Measurements from ENCODE around the gene HSD17B1.
"Not testable (repeated sequence)": the region's sequence is repeated elsewhere in the genome, so short reads cannot be mapped to it uniquely, and the experiment has no call there.

Gene HSD17B1

GRCh38 chr17:42536372-42537155 is 16.2 kb upstream of the HSD17B1 start:
- ChIA-PET POLR2A (interaction anchor here (0.7 to 1.4 kb wide), 11 partner anchors 9 to 825 kb away, joined by 3 to 5 read pairs (median 3); partner anchors contain the start of genes MLX, STAT3 and VPS25), CTCF (interaction anchor here (1.0 to 2.5 kb wide), 5 partner anchors 9 to 47 kb away, joined by 3 to 12 read pairs (median 3); no protein-coding TSS in a partner anchor)
- DNase-seq (ENCODE audit: extremely low spot score) = peak; percentile 93
- TF ChIP-seq CTCF (IDR thresholded peaks at IDR 0.05; ENCODE audit: control extremely low read depth, extremely low read depth, low read depth, missing control alignments) = no peak

GRCh38 chr17:42537156-42537805 is 15.4 kb upstream of the HSD17B1 start:
- ChIA-PET POLR2A (interaction anchor here (0.7 to 1.3 kb wide), 4 partner anchors 10 to 148 kb away, joined by 3 to 4 read pairs (median 3); partner anchors contain the start of gene STAT3), CTCF (interaction anchor here (1.8 to 2.5 kb wide), 2 partner anchors 10 to 11 kb away, joined by 11 to 12 read pairs; no protein-coding TSS in a partner anchor)
- no peak for TF ChIP-seq CTCF (IDR thresholded peaks at IDR 0.05; ENCODE audit: control extremely low read depth, extremely low read depth, low read depth, missing control alignments)
- no peak for DNase-seq (ENCODE audit: extremely low spot score)

GRCh38 chr17:42537826-42538451 is 14.8 kb upstream of the HSD17B1 start:
- DNase-seq (ENCODE audit: extremely low spot score) = no peak
- ChIA-PET POLR2A (no interaction called here), CTCF (no interaction called here)
- no peak for TF ChIP-seq CTCF (IDR thresholded peaks at IDR 0.05; ENCODE audit: control extremely low read depth, extremely low read depth, low read depth, missing control alignments)

GRCh38 chr17:42538482-42538881 is 14.2 kb upstream of the HSD17B1 start:
- ChIA-PET CTCF (interaction anchor here (0.9 kb wide), 1 partner anchor 10 kb away, joined by 4 read pairs; no protein-coding TSS in a partner anchor), POLR2A (no interaction called here)
- TF ChIP-seq CTCF (IDR thresholded peaks at IDR 0.05; ENCODE audit: control extremely low read depth, extremely low read depth, low read depth, missing control alignments) = no peak
- no peak for DNase-seq (ENCODE audit: extremely low spot score)

- CTCF ChIA-PET = interaction anchor here (0.9 to 2.2 kb wide), 2 partner anchors 13 to 284 kb away, joined by 3 to 6 read pairs; partner anchors contain the start of gene BECN1
These were observed 12.2 kb upstream of the HSD17B1 start for GRCh38 chr17:42540558-42540957.

GRCh38 chr17:42541041-42541833 is 11.5 kb upstream of the HSD17B1 start:
- ChIA-PET CTCF (interaction anchor here (0.9 to 2.2 kb wide), 4 partner anchors 11 to 283 kb away, joined by 3 to 6 read pairs (median 3); partner anchors contain the start of gene BECN1), POLR2A (no interaction called here)
- TF ChIP-seq CTCF (IDR thresholded peaks at IDR 0.05; ENCODE audit: control extremely low read depth, extremely low read depth, low read depth, missing control alignments) = no peak
- no peak for DNase-seq (ENCODE audit: extremely low spot score)

More at GRCh38 chr17:42540558-42540957, 12.2 kb upstream of the HSD17B1 start:
- DNase-seq (ENCODE audit: extremely low spot score); POLR2A ChIA-PET: not testable (repeated sequence)

Measured in GM10248 (cell line).